ENCODE data around the gene C15orf39. TPM values are rescaled to one million over a fixed set of nuclear protein-coding genes. Genes with fewer than 3 reads are reported as not detected.

C15orf39 gene
- total and polyA plus RNA-seq, 9 of the 15 experiments (the other 6 are each of a cell fraction or from before 2014, with no cell fraction given), result 0.31 to 29.8 (median 4.4) TPM

DNA sequence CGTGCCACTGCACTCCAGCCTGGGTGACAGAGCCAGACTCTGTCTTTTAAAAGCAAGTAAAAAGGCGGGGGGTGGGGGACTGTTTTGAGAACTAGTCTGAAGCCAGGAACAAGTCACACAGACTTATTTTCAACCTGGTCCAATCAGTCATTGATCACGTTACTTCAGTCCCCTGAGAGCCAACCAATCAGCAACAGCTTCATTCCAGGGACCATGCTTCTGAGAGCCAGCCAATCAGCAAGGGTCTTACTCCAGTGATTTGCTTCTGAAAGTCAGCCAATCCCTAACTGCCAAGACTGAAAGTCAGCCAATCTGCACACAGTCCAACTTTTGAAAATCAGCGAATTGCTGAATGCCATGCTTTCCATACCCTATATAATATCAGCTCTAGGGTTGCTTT, 48.6 kb upstream of the C15orf39 start (continued):
- TF ChIP-seq REST (IDR thresholded peaks at IDR 0.05; ENCODE audit: borderline replicate concordance) (no peak), REST (CRISPR knock-in tag; IDR thresholded peaks at IDR 0.05; ENCODE audit: low read depth) (no peak), PYGO2 (tag; IDR thresholded peaks at IDR 0.05) (no peak), FOSL1 (tag; conservative IDR thresholded peaks at IDR 0.05) (no peak), NELFE (IDR thresholded peaks at IDR 0.05; ENCODE audit: insufficient read depth, insufficient read length) (no peak), NR0B1 (IDR thresholded peaks at IDR 0.05; ENCODE audit: partially characterized antibody) (no peak), ZSCAN29 (IDR thresholded peaks at IDR 0.05) (no peak), LCOR (CRISPR knock-in tag; IDR thresholded peaks at IDR 0.05) (peak; percentile 61; the same call in 1 of the 2 replicates), ZNF354B (CRISPR knock-in tag; IDR thresholded peaks at IDR 0.05) (no peak), ELF2 (CRISPR knock-in tag; IDR thresholded peaks at IDR 0.05) (no peak), SREBF1 (IDR thresholded peaks at IDR 0.05; ENCODE audit: borderline replicate concordance, low read depth, low read length) (no peak), MCM7 (IDR thresholded peaks at IDR 0.05) (no peak), CCAR2 (IDR thresholded peaks at IDR 0.05; ENCODE audit: low read depth, low read length) (no peak), ZNF23 (CRISPR knock-in tag; IDR thresholded peaks at IDR 0.05) (no peak), ZNF24 (IDR thresholded peaks at IDR 0.05) (no peak)
- TF ChIP-seq, protein P1, sequence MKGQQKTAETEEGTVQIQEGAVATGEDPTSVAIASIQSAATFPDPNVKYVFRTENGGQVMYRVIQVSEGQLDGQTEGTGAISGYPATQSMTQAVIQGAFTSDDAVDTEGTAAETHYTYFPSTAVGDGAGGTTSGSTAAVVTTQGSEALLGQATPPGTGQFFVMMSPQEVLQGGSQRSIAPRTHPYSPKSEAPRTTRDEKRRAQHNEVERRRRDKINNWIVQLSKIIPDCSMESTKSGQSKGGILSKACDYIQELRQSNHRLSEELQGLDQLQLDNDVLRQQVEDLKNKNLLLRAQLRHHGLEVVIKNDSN (CRISPR knock-in tag; IDR thresholded peaks at IDR 0.05), result no peak
- TF ChIP-seq, protein P2, sequence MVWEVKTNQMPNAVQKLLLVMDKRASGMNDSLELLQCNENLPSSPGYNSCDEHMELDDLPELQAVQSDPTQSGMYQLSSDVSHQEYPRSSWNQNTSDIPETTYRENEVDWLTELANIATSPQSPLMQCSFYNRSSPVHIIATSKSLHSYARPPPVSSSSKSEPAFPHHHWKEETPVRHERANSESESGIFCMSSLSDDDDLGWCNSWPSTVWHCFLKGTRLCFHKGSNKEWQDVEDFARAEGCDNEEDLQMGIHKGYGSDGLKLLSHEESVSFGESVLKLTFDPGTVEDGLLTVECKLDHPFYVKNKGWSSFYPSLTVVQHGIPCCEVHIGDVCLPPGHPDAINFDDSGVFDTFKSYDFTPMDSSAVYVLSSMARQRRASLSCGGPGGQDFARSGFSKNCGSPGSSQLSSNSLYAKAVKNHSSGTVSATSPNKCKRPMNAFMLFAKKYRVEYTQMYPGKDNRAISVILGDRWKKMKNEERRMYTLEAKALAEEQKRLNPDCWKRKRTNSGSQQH (CRISPR knock-in tag; IDR thresholded peaks at IDR 0.05), result no peak
- TF ChIP-seq, protein P3, sequence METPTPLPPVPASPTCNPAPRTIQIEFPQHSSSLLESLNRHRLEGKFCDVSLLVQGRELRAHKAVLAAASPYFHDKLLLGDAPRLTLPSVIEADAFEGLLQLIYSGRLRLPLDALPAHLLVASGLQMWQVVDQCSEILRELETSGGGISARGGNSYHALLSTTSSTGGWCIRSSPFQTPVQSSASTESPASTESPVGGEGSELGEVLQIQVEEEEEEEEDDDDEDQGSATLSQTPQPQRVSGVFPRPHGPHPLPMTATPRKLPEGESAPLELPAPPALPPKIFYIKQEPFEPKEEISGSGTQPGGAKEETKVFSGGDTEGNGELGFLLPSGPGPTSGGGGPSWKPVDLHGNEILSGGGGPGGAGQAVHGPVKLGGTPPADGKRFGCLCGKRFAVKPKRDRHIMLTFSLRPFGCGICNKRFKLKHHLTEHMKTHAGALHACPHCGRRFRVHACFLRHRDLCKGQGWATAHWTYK (CRISPR knock-in tag; IDR thresholded peaks at IDR 0.05), result no peak
